ENCODE data around the gene UCHL1. TPM values are rescaled to one million over a fixed set of nuclear protein-coding genes. Genes with fewer than 3 reads are reported as not detected.

Gene UCHL1
- polyA plus RNA-seq, 1 donor from 2014 or later: 5,099 TPM

GRCh38 chr4:41218703-41219102 is 38.0 kb upstream of the UCHL1 start:
- Histone ChIP-seq H3F3A (ENCODE audit: insufficient read depth, low read length, poor library complexity, severe bottlenecking) (no peaks in the 10 kb centered on the region), H3K4me3 (ENCODE audit: low read length) (no peak overlapping the region), H3K4me2 (ENCODE audit: low read length) (no peak overlapping the region), H3K9me2 (ENCODE audit: insufficient read depth, low read length) (no peaks in the 10 kb centered on the region), H3K27ac (ENCODE audit: low read length) (no peak overlapping the region), H3K27me3 (ENCODE audit: insufficient read depth, low read depth, low read length) (no peaks in the 10 kb centered on the region), H3K36me3 (ENCODE audit: insufficient read depth, low read length) (no peaks in the 10 kb centered on the region), H3K9ac (ENCODE audit: low read length) (no peak overlapping the region), H2AFZ (ENCODE audit: low read depth, low read length) (no peak overlapping the region), H4K20me1 (ENCODE audit: insufficient read depth) (no peaks in the 10 kb centered on the region), H3K79me2 (replicated peaks; ENCODE audit: insufficient read depth, low read length) (no peaks in the 10 kb centered on the region), H3K9me3 (ENCODE audit: low read length) (no peaks in the 10 kb centered on the region)
- TF ChIP-seq POLR2AphosphoS5 (IDR thresholded peaks at IDR 0.05) (no peak), REST (IDR thresholded peaks at IDR 0.05; ENCODE audit: borderline replicate concordance) (no peak), RAD21 (conservative IDR thresholded peaks at IDR 0.05) (no peak), EP300 (conservative IDR thresholded peaks at IDR 0.05; ENCODE audit: poor library complexity, severe bottlenecking) (no peak), SMC3 (conservative IDR thresholded peaks at IDR 0.05; ENCODE audit: poor library complexity) (no peak), EZH2 (IDR thresholded peaks at IDR 0.05; ENCODE audit: borderline replicate concordance, insufficient read depth, low read length, poor library complexity, severe bottlenecking) (no peak)

- no peak overlapping the region for H2AFZ ChIP-seq (ENCODE audit: low read depth, low read length)
- H3K79me2 ChIP-seq (replicated peaks; ENCODE audit: insufficient read depth, low read length): no peaks in the 10 kb centered on the region
- H3K4me3 ChIP-seq (ENCODE audit: low read length): no peak overlapping the region
- no peak overlapping the region for H3K4me2 ChIP-seq (ENCODE audit: low read length)
- H3K36me3 ChIP-seq (ENCODE audit: insufficient read depth, low read length): no peaks in the 10 kb centered on the region
- no peaks in the 10 kb centered on the region for H3K9me3 ChIP-seq (ENCODE audit: low read length)
- H3K27me3 ChIP-seq (ENCODE audit: insufficient read depth, low read depth, low read length): no peaks in the 10 kb centered on the region
- H3K27ac ChIP-seq (ENCODE audit: low read length): no peak overlapping the region
- TF ChIP-seq SMC3 (conservative IDR thresholded peaks at IDR 0.05; ENCODE audit: poor library complexity) (no peak), TAF1 (IDR thresholded peaks at IDR 0.05; ENCODE audit: low read depth) (no peak), RAD21 (conservative IDR thresholded peaks at IDR 0.05) (no peak), CTCF (IDR thresholded peaks at IDR 0.05; ENCODE audit: poor library complexity, severe bottlenecking) (no peak), EP300 (conservative IDR thresholded peaks at IDR 0.05; ENCODE audit: poor library complexity, severe bottlenecking) (no peak), EZH2 (IDR thresholded peaks at IDR 0.05; ENCODE audit: borderline replicate concordance, insufficient read depth, low read length, poor library complexity, severe bottlenecking) (no peak), REST (IDR thresholded peaks at IDR 0.05; ENCODE audit: borderline replicate concordance) (no peak)
- no peaks in the 10 kb centered on the region for H3K9me2 ChIP-seq (ENCODE audit: insufficient read depth, low read length)
- no peaks in the 10 kb centered on the region for H4K20me1 ChIP-seq (ENCODE audit: insufficient read depth)
- H3F3A ChIP-seq (ENCODE audit: insufficient read depth, low read length, poor library complexity, severe bottlenecking): no peaks in the 10 kb centered on the region
- no peak overlapping the region for H3K9ac ChIP-seq (ENCODE audit: low read length)
These were observed 37.2 kb upstream of the UCHL1 start for GRCh38 chr4:41219421-41219950.
